ENCODE results near the gene RNF207.

GRCh38 chr1:6221210-6221784 is 15.4 kb downstream of the RNF207 start:
- TF ChIP-seq, protein P1, sequence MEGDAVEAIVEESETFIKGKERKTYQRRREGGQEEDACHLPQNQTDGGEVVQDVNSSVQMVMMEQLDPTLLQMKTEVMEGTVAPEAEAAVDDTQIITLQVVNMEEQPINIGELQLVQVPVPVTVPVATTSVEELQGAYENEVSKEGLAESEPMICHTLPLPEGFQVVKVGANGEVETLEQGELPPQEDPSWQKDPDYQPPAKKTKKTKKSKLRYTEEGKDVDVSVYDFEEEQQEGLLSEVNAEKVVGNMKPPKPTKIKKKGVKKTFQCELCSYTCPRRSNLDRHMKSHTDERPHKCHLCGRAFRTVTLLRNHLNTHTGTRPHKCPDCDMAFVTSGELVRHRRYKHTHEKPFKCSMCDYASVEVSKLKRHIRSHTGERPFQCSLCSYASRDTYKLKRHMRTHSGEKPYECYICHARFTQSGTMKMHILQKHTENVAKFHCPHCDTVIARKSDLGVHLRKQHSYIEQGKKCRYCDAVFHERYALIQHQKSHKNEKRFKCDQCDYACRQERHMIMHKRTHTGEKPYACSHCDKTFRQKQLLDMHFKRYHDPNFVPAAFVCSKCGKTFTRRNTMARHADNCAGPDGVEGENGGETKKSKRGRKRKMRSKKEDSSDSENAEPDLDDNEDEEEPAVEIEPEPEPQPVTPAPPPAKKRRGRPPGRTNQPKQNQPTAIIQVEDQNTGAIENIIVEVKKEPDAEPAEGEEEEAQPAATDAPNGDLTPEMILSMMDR (conservative IDR thresholded peaks at IDR 0.05; ENCODE audit: low read depth, low read length) = no peak
- no peak for TF ChIP-seq EZH2 (IDR thresholded peaks at IDR 0.05; ENCODE audit: borderline replicate concordance, low read depth, low read length, poor library complexity, severe bottlenecking)
